ENCODE measurements around the gene CAMKK1. TPM values are rescaled to one million over a fixed set of nuclear protein-coding genes. Genes with fewer than 3 reads are reported as not detected.
A peak's percentile ranks its signal among the peaks of the same experiment; 100 is the strongest.

The CAMKK1 gene
- total RNA-seq, 4 donors from 2014 or later, result 0.44 to 5.1 (median 2.1) TPM

GRCh38 chr17:3848229-3848835 is 44.5 kb downstream of the CAMKK1 start:
- no peak for ATAC-seq
- no peaks in the 10 kb centered on the region for H3K27me3 ChIP-seq
- in situ Hi-C loops (cut with MboI; ENCODE audit: low sequenced_read_pairs in 4 of 4), result loop anchor here in 2 of 4 donors (10.0 kb wide), 1 partner anchor 114 kb away; no protein-coding TSS in a partner anchor
- peaks cover 0 to 1% of the 10 kb centered on the region in 2 donors for H3K36me3 ChIP-seq
- DNase-seq, result no peak
- H3K27ac ChIP-seq, result no peak overlapping the region
- H3K4me1 ChIP-seq, result peaks cover 6 to 16% of the 10 kb centered on the region in 2 donors
- intact Hi-C loops (cut with DNase I; ENCODE audit: low total_unique reads), result no loop called here
- TF ChIP-seq POLR2A (IDR thresholded peaks at IDR 0.05) (no peak), CTCF (IDR thresholded peaks at IDR 0.05 in 4 of 5, conservative IDR thresholded peaks at IDR 0.05 in 1 of 5) (no peak)
- no peak overlapping the region for H3K4me3 ChIP-seq
- H3K9me3 ChIP-seq, result no peaks in the 10 kb centered on the region

GRCh38 chr17:3847165-3847670 is 45.6 kb downstream of the CAMKK1 start:
- intact Hi-C loops (cut with DNase I; ENCODE audit: low total_unique reads) (no loop called here), in situ Hi-C loops (cut with MboI; ENCODE audit: low sequenced_read_pairs in 4 of 4) (loop anchor here in 2 of 4 donors (10.0 kb wide), 1 partner anchor 112 kb away; no protein-coding TSS in a partner anchor)

GRCh38 chr17:3846437-3847164 is 46.3 kb downstream of the CAMKK1 start:
- DNase-seq, result no peak
- peak overlapping the region; percentile 45 to 100 (median 95) for H3K4me3 ChIP-seq
- H3K9me3 ChIP-seq, result no peaks in the 10 kb centered on the region
- TF ChIP-seq POLR2A (IDR thresholded peaks at IDR 0.05), result no peak
- TF ChIP-seq CTCF (IDR thresholded peaks at IDR 0.05 in 4 of 5, conservative IDR thresholded peaks at IDR 0.05 in 1 of 5), result no peak
- H3K27ac ChIP-seq, result no peak overlapping the region
- H3K4me1 ChIP-seq, result peaks cover 6 to 16% of the 10 kb centered on the region in 2 donors
- intact Hi-C loops (cut with DNase I; ENCODE audit: low total_unique reads) (loop anchor here (1.0 kb wide), 1 partner anchor 47 kb away; the partner anchor contains the start of gene CAMKK1), in situ Hi-C loops (cut with MboI; ENCODE audit: low sequenced_read_pairs in 4 of 4) (loop anchor here in 2 of 4 donors (10.0 kb wide), 1 partner anchor 112 kb away; no protein-coding TSS in a partner anchor)
- H3K27me3 ChIP-seq, result no peaks in the 10 kb centered on the region
- ATAC-seq, result no peak
- H3K36me3 ChIP-seq, result peaks cover 0 to 18% of the 10 kb centered on the region in 2 donors

More at GRCh38 chr17:3847165-3847670, 45.6 kb downstream of the CAMKK1 start:
- Histone ChIP-seq H3K27me3 (no peaks in the 10 kb centered on the region), H3K36me3 (peaks cover 0 to 12% of the 10 kb centered on the region in 2 donors), H3K27ac (no peak overlapping the region), H3K9me3 (no peaks in the 10 kb centered on the region), H3K4me3 (no peak overlapping the region), H3K4me1 (peaks cover 6 to 16% of the 10 kb centered on the region in 2 donors)
- ATAC-seq, result no peak
- DNase-seq, result no peak
- TF ChIP-seq POLR2A (IDR thresholded peaks at IDR 0.05) (no peak), CTCF (IDR thresholded peaks at IDR 0.05 in 4 of 5, conservative IDR thresholded peaks at IDR 0.05 in 1 of 5) (no peak)

- Histone ChIP-seq H3K36me3 (peaks cover 0 to 20% of the 10 kb centered on the region in 2 donors), H3K4me1 (peaks cover 6 to 16% of the 10 kb centered on the region in 2 donors), H3K4me3 (peak within 1 kb of the TSS; percentile 74 to 100 (median 95)), H3K27me3 (no peaks in the 10 kb centered on the region), H3K27ac (peak within 1 kb of the TSS; percentile 90 to 97 (median 95)), H3K9me3 (no peaks in the 10 kb centered on the region)
- peak; percentile 82 to 85 for DNase-seq
- in situ Hi-C loops (cut with MboI; ENCODE audit: low sequenced_read_pairs in 4 of 4) (loop anchor here in 2 of 4 donors (10.0 kb wide), 1 partner anchor 111 kb away; no protein-coding TSS in a partner anchor), intact Hi-C loops (cut with DNase I; ENCODE audit: low total_unique reads) (loop anchor here (1.0 kb wide), 3 partner anchors 10 to 109 kb away; partner anchors contain the start of gene CAMKK1)
- TF ChIP-seq POLR2A (IDR thresholded peaks at IDR 0.05), result peak; percentile 93 to 94
- TF ChIP-seq CTCF (IDR thresholded peaks at IDR 0.05 in 4 of 5, conservative IDR thresholded peaks at IDR 0.05 in 1 of 5), result peak; percentile 92 to 99 (median 96)
- peak; percentile 95 for ATAC-seq
Measured at GRCh38 chr17:3845621-3846436, 47.0 kb downstream of the CAMKK1 start, which contains the start of gene NCBP3. TSS of gene NCBP3 (minus strand) at chr17:3846246. CDS start at chr17:3846223, 23 bp downstream.

Data from gastrocnemius medialis (tissue), 4 donors.